HCT116 (cell line): Measurements from ENCODE around the gene SORCS2. TPM values are rescaled to one million over a fixed set of nuclear protein-coding genes. Genes with fewer than 3 reads are reported as not detected.

Experiments
- ATAC-seq: fragments of 200-7000 bp; cut with Tn5 transposase; 2 replicates; pipeline ENCODE4 v1.9.1; 2020; ENCODE audit warnings: mild to moderate bottlenecking, moderate library complexity
- BruUV-seq: library from RNA; stranded (reverse); fragments of 400-500 nt; replicated peaks from 2 replicates; lab custom pipeline; 2021; lab: Mats Ljungman, UMichigan
- CTCF ChIA-PET: fragments of 300-600 bp; sonication (Branson Sonifier 250); formaldehyde crosslinking; loops from one replicate; lab custom pipeline; 2021; ENCODE audit warnings: antibody characterized with exemption; lab: Charles Lee
- POLR2A ChIA-PET: fragments of 300-600, 350-600 bp; sonication (Branson Sonifier 250); formaldehyde crosslinking; loops from one replicate; lab custom pipeline; 2021; ENCODE audit warnings: antibody characterized with exemption; lab: Charles Lee
- RAD21 ChIA-PET, 2 experiments: fragments of 300-600 bp; sonication (Branson Sonifier 250); formaldehyde crosslinking; loops; one replicate each; lab custom pipeline; 2023; ENCODE audit warnings: low total read pairs in 2 of 2; ENCODE audit not compliant: uncharacterized antibody in 2 of 2, unreplicated experiment in 2 of 2, low non-redundant PET in 1 of 2; lab: Charles Lee
- DNase-seq: peaks from one replicate; pipeline ENCODE4 v3.0.0-alpha.2; 2010; ENCODE audit warnings: low read depth, low spot score
- H2AFZ ChIP-seq: fragments of 200-600 bp; shearing (Covaris generic), sonication (generic); 2 replicates; pipeline ENCODE4 v1.6.1; 2017; ENCODE audit warnings: low read depth, mixed run types, mixed read lengths, antibody characterized with exemption, low read length; ENCODE audit not compliant: poor library complexity, severe bottlenecking
- H3K27ac ChIP-seq: 2 replicates; pipeline ENCODE4 v1.5.1; 2012; ENCODE audit warnings: low read depth, low read length
- H3K27me3 ChIP-seq: fragments of 200-600 bp; sonication (generic); 2 replicates; pipeline ENCODE4 v1.6.1; 2016; ENCODE audit warnings: mixed run types, low read length, mixed read lengths; ENCODE audit not compliant: insufficient read depth
- H3K36me3 ChIP-seq, 2 experiments: fragments of 200-500 bp in 1 of 2; fragments of 200-600 bp in 1 of 2; sonication (Bioruptor generic) in 1 of 2; sonication (generic) in 1 of 2; 2 replicates each; pipeline versions ENCODE4 v1.5.1 to v1.6.1; 2014 to 2016; ENCODE audit warnings: low read length in 2 of 2, inconsistent platforms in 1 of 2, mixed read lengths in 1 of 2, mixed run types in 1 of 2; ENCODE audit not compliant: insufficient read depth in 2 of 2, control insufficient read depth in 1 of 2
- H3K4me1 ChIP-seq, 2 experiments: fragments of 200-600 bp in 1 of 2; sonication (generic) in 1 of 2; 2 replicates each; pipeline versions ENCODE4 v1.5.1 to v1.6.1; 2012 to 2017; ENCODE audit warnings: low read length in 2 of 2, inconsistent platforms in 1 of 2, mild to moderate bottlenecking in 1 of 2, mixed read lengths in 1 of 2, mixed run types in 1 of 2, moderate library complexity in 1 of 2; ENCODE audit not compliant: insufficient read depth in 2 of 2, control insufficient read depth in 1 of 2
- H3K4me2 ChIP-seq: fragments of 200-600 bp; sonication (generic); 2 replicates; pipeline ENCODE4 v1.6.1; 2017; ENCODE audit warnings: mixed run types, low read length, mixed read lengths
- H3K4me3 ChIP-seq, 2 experiments: fragments of 200-600 bp in 1 of 2; sonication (generic) in 1 of 2; replicated peaks in 1 of 2; 2 replicates each; pipeline ENCODE4 v1.5.1; 2011 to 2016; ENCODE audit warnings: low read length in 2 of 2, control low read depth in 1 of 2, low read depth in 1 of 2, mild to moderate bottlenecking in 1 of 2, mixed read lengths in 1 of 2, mixed run types in 1 of 2
- H3K79me2 ChIP-seq: fragments of 200-600 bp; sonication (generic); 2 replicates; pipeline ENCODE4 v1.6.1; 2017; ENCODE audit warnings: mild to moderate bottlenecking, mixed run types, low read length, moderate library complexity, mixed read lengths; ENCODE audit not compliant: insufficient read depth
- H3K9ac ChIP-seq: fragments of 200-600 bp; sonication (generic); 2 replicates; pipeline ENCODE4 v1.6.1; 2016; ENCODE audit warnings: low read length, mixed read lengths
- H3K9me2 ChIP-seq: fragments of 200-600 bp; sonication (generic), shearing (Covaris generic); 2 replicates; pipeline ENCODE4 v1.6.1; 2017; ENCODE audit warnings: mixed run types, mild to moderate bottlenecking, moderate library complexity; ENCODE audit not compliant: insufficient read depth
- H3K9me3 ChIP-seq, 2 experiments: fragments of 200-500 bp in 1 of 2; fragments of 200-600 bp in 1 of 2; sonication (Bioruptor generic) in 1 of 2; sonication (generic) in 1 of 2; 2 replicates each; pipeline ENCODE4 v1.6.1; 2014 to 2017; ENCODE audit warnings: low read length in 2 of 2, mixed read lengths in 2 of 2, inconsistent platforms in 1 of 2, low read depth in 1 of 2, mild to moderate bottlenecking in 1 of 2, mixed run types in 1 of 2, moderate library complexity in 1 of 2; ENCODE audit not compliant: control insufficient read depth in 1 of 2, insufficient read depth in 1 of 2
- H4K20me1 ChIP-seq: fragments of 200-600 bp; sonication (generic), shearing (Covaris generic); 2 replicates; pipeline ENCODE4 v1.6.1; 2017; ENCODE audit warnings: mixed run types, mild to moderate bottlenecking, moderate library complexity; ENCODE audit not compliant: insufficient read depth
- ATF3 ChIP-seq: IDR thresholded peaks from 2 replicates; pipeline ENCODE4 v1.6.1; 2012
- CEBPB ChIP-seq: IDR thresholded peaks from 2 replicates; pipeline ENCODE4 v1.6.1; 2012; ENCODE audit warnings: low read depth
- EGR1 ChIP-seq: IDR thresholded peaks from 2 replicates; pipeline ENCODE4 v1.6.1; 2012; ENCODE audit warnings: low read depth
- ELF1 ChIP-seq: IDR thresholded peaks from 2 replicates; pipeline ENCODE4 v1.6.1; 2012; ENCODE audit warnings: low read depth, borderline replicate concordance
- EZH2 ChIP-seq: fragments of 200-600 bp; sonication (generic); IDR thresholded peaks from 2 replicates; pipeline ENCODE4 v1.6.1; 2017; ENCODE audit warnings: antibody characterized with exemption, mixed run types
- FOSL1 ChIP-seq: IDR thresholded peaks from 2 replicates; pipeline ENCODE4 v1.6.1; 2012; ENCODE audit warnings: low read depth
- JUND ChIP-seq: IDR thresholded peaks from 2 replicates; pipeline ENCODE4 v1.6.1; 2012
- POLR2AphosphoS5 ChIP-seq: IDR thresholded peaks from 2 replicates; pipeline ENCODE4 v1.6.1; 2011; ENCODE audit warnings: mild to moderate bottlenecking, low read depth, low read length, moderate library complexity
- REST ChIP-seq: IDR thresholded peaks from 2 replicates; pipeline ENCODE4 v1.6.1; 2012; ENCODE audit warnings: low read depth
- SP1 ChIP-seq: IDR thresholded peaks from 2 replicates; pipeline ENCODE4 v1.6.1; 2012; ENCODE audit warnings: low read depth
- SRF ChIP-seq: IDR thresholded peaks from 2 replicates; pipeline ENCODE4 v1.6.1; 2012; ENCODE audit warnings: low read depth
- ZBTB33 ChIP-seq: IDR thresholded peaks from 2 replicates; pipeline ENCODE4 v1.6.1; 2011; ENCODE audit warnings: mild to moderate bottlenecking, low read length, moderate library complexity; ENCODE audit not compliant: insufficient replicate concordance; ENCODE audit errors: extremely low read depth
- ZNF274 ChIP-seq: fragments of 200-500 bp; sonication (Bioruptor generic); IDR thresholded peaks from 2 replicates; pipeline ENCODE4 v1.6.1; 2014; ENCODE audit warnings: mild to moderate bottlenecking, low read depth, low read length, inconsistent platforms
- intact Hi-C: fragments of 100-400 bp; cut with micrococcal nuclease; formaldehyde crosslinking; loops from 2 replicates; pipeline ENCODE4 v1.10.0; 2022
- total RNA-seq: library from RNA; stranded (reverse); gene quantifications from one replicate; pipeline ENCODE4 v1.2.1, GENCODE V29; 2021; ENCODE audit not compliant: unreplicated experiment

The SORCS2 gene
- total RNA-seq, 1 experiment from 2014 or later, result 0.37 TPM

GRCh38 chr4:7700665-7701064, 508.3 kb downstream of the SORCS2 start:
- DNase-seq (no peak), ATAC-seq (no peak)
- Histone ChIP-seq H3K9me2 (no peaks in the 10 kb centered on the region), H3K4me3 (no peak overlapping the region), H3K4me1 (peaks cover 10 to 27% of the 10 kb centered on the region in 2 experiments; a peak in 3 of 4 replicates), H3K9me3 (no peaks in the 10 kb centered on the region), H2AFZ (no peak overlapping the region), H3K27ac (no peak overlapping the region), H3K27me3 (0 out of 2 replicates have a peak, but pooled peaks cover 2% of the 10 kb centered on the region), H4K20me1 (no peaks in the 10 kb centered on the region), H3K36me3 (no peaks in the 10 kb centered on the region), H3K4me2 (no peak overlapping the region), H3K9ac (no peak overlapping the region), H3K79me2 (no peaks in the 10 kb centered on the region)
- TF ChIP-seq JUND (no peak), POLR2AphosphoS5 (no peak), ZNF274 (no peak), EZH2 (no peak), SP1 (no peak), SRF (no peak), ATF3 (no peak), REST (no peak), FOSL1 (no peak), EGR1 (no peak), CEBPB (no peak), ELF1 (no peak), ZBTB33 (no peak)
- ChIA-PET RAD21 (no interaction called here), CTCF (no interaction called here), POLR2A (no interaction called here)
- intact Hi-C loops, result no loop called here
- BruUV-seq, result no TSS peak
